Panc1 (cell line): ENCODE data around the gene SLC66A1. TPM values are rescaled to one million over a fixed set of nuclear protein-coding genes. Genes with fewer than 3 reads are reported as not detected.

Experiments
- ATAC-seq: fragments of 200-7000 bp; cut with Tn5 transposase; 2 replicates; pipeline ENCODE4 v1.9.1; 2020; ENCODE audit warnings: mild to moderate bottlenecking, moderate library complexity
- BruUV-seq: library from RNA; stranded (reverse); fragments of 400-500 nt; replicated peaks from 2 replicates; lab custom pipeline; 2021; lab: Mats Ljungman, UMichigan
- CTCF ChIA-PET: fragments of 300-600 bp; sonication (Branson Sonifier 250); formaldehyde crosslinking; loops from one replicate; lab custom pipeline; 2022; ENCODE audit warnings: antibody characterized with exemption; lab: Charles Lee
- POLR2A ChIA-PET: fragments of 300-600 bp; sonication (Branson Sonifier 250); formaldehyde crosslinking; loops from one replicate; lab custom pipeline; 2022; ENCODE audit warnings: antibody characterized with exemption; lab: Charles Lee
- DNase-seq: peaks from one replicate; pipeline ENCODE4 v3.0.0-alpha.2; 2010; ENCODE audit warnings: low read depth, low spot score
- H3K27ac ChIP-seq: 2 replicates; pipeline ENCODE4 v1.5.1; 2011; ENCODE audit warnings: mild to moderate bottlenecking, low read length, inconsistent platforms
- H3K27me3 ChIP-seq: fragments of 200-500 bp; sonication (Bioruptor generic); 2 replicates; pipeline ENCODE4 v1.6.0; 2014; ENCODE audit warnings: low read length, inconsistent platforms; ENCODE audit not compliant: control insufficient read depth, insufficient read depth
- H3K36me3 ChIP-seq: fragments of 200-500 bp; sonication (Bioruptor generic); 2 replicates; pipeline ENCODE4 v1.5.1; 2014; ENCODE audit warnings: inconsistent platforms, mild to moderate bottlenecking, low read length, moderate library complexity; ENCODE audit not compliant: control insufficient read depth, insufficient read depth
- H3K4me1 ChIP-seq: 2 replicates; pipeline ENCODE4 v1.5.1; 2011; ENCODE audit warnings: inconsistent platforms, mild to moderate bottlenecking, low read length, moderate library complexity; ENCODE audit not compliant: control insufficient read depth, insufficient read depth
- H3K4me3 ChIP-seq, 2 experiments: 2 replicates each; pipeline ENCODE4 v1.5.1; 2011 to 2012; ENCODE audit warnings: low read depth in 2 of 2, low read length in 2 of 2, mild to moderate bottlenecking in 2 of 2, inconsistent platforms in 1 of 2, moderate library complexity in 1 of 2
- H3K9me3 ChIP-seq: fragments of 200-500 bp; sonication (Bioruptor generic); 2 replicates; pipeline ENCODE4 v1.5.1; 2014; ENCODE audit warnings: low read depth, mild to moderate bottlenecking, inconsistent platforms, low read length, moderate library complexity; ENCODE audit not compliant: control insufficient read depth, insufficient read depth
- CTCF ChIP-seq: fragments of 450-650 bp; IDR thresholded peaks from 2 replicates; pipeline ENCODE4 v1.5.1; 2017; ENCODE audit warnings: mild to moderate bottlenecking
- POLR2AphosphoS5 ChIP-seq: IDR thresholded peaks from 2 replicates; pipeline ENCODE4 v1.6.1; 2012; ENCODE audit warnings: mild to moderate bottlenecking, low read depth, low read length, moderate library complexity
- REST ChIP-seq, 2 experiments: IDR thresholded peaks; 2 replicates each; pipeline ENCODE4 v1.6.1; 2011 to 2012; ENCODE audit warnings: low read depth in 2 of 2, control low read depth in 1 of 2, low read length in 1 of 2, mild to moderate bottlenecking in 1 of 2, moderate library complexity in 1 of 2; ENCODE audit not compliant: insufficient read depth in 1 of 2
- SIN3A ChIP-seq: IDR thresholded peaks from 2 replicates; pipeline ENCODE4 v1.6.1; 2012; ENCODE audit warnings: low read depth, mild to moderate bottlenecking, low read length, moderate library complexity, borderline replicate concordance; ENCODE audit not compliant: insufficient read depth
- TCF7L2 ChIP-seq: IDR thresholded peaks from 2 replicates; pipeline ENCODE4 v1.6.1; 2011; ENCODE audit warnings: mild to moderate bottlenecking, low read depth, low read length, inconsistent platforms
- in situ Hi-C: cut with HindIII; loops from 2 replicates; pipeline ENCODE4 v1.10.0; 2016; ENCODE audit warnings: low sequenced_read_pairs, low pct_unique_long_range_greater_than_20kb
- intact Hi-C: fragments of 100-400 bp; cut with micrococcal nuclease; formaldehyde crosslinking; loops from one replicate; pipeline ENCODE4 v1.10.0; 2022; ENCODE audit not compliant: unreplicated experiment
- total RNA-seq: library from RNA; stranded (reverse); gene quantifications from one replicate; pipeline ENCODE4 v1.2.1, GENCODE V29; 2021; ENCODE audit not compliant: unreplicated experiment

The SLC66A1 gene
- total RNA-seq, 1 experiment from 2014 or later, result 42.0 TPM

- intact Hi-C loops, result no loop called here
- CTCF ChIA-PET, result interaction anchor here (0.6 kb wide), 1 partner anchor 389 kb away, joined by 6 read pairs; no protein-coding TSS in a partner anchor
Measured at GRCh38 chr1:19312782-19313635, 883 bp downstream of the SLC66A1 start.

GRCh38 chr1:19313636-19313959, 1.5 kb downstream of the SLC66A1 start:
- DNase-seq, result no peak
- no peaks in the 10 kb centered on the region for H3K36me3 ChIP-seq
- intact Hi-C loops (no loop called here), in situ Hi-C loops (no loop called here)
- peak overlapping the region; percentile 89; the same call in 1 of the 2 replicates for H3K27ac ChIP-seq
- POLR2A ChIA-PET, result no interaction called here
- peaks cover 18% of the 10 kb centered on the region for H3K4me1 ChIP-seq
- H3K27me3 ChIP-seq, result no peaks in the 10 kb centered on the region
- ATAC-seq, result no peak
- CTCF ChIA-PET, result interaction anchor here (0.6 kb wide), 1 partner anchor 389 kb away, joined by 6 read pairs; no protein-coding TSS in a partner anchor
- H3K9me3 ChIP-seq, result no peaks in the 10 kb centered on the region
- TSS peak; percentile 78 for BruUV-seq
- H3K4me3 ChIP-seq, result peak overlapping the region; percentile 80 to 82
- TF ChIP-seq CTCF (no peak), TCF7L2 (no peak), SIN3A (no peak), POLR2AphosphoS5 (no peak)

More at GRCh38 chr1:19312782-19313635, 883 bp downstream of the SLC66A1 start:
- Histone ChIP-seq H3K27ac (peak overlapping the region; percentile 89), H3K27me3 (no peaks in the 10 kb centered on the region), H3K4me1 (peaks cover 18% of the 10 kb centered on the region), H3K36me3 (no peaks in the 10 kb centered on the region), H3K9me3 (no peaks in the 10 kb centered on the region), H3K4me3 (peak overlapping the region; percentile 80 to 82)
- ATAC-seq (no peak; the same call in 1 of the 2 replicates), DNase-seq (no peak)
- BruUV-seq, result no TSS peak
- in situ Hi-C loops, result no loop called here
- no peak for TF ChIP-seq TCF7L2
- no peak for TF ChIP-seq POLR2AphosphoS5
- TF ChIP-seq SIN3A, result no peak
- TF ChIP-seq REST (IDR thresholded peaks at IDR 0.05; ENCODE audit: insufficient read depth in 1 of 2, low read depth in 2 of 2, low read length in 1 of 2), result no peak
- no peak for TF ChIP-seq CTCF
- POLR2A ChIA-PET, result interaction anchor here (0.5 kb wide), 1 partner anchor 9 kb away, joined by 11 read pairs; no protein-coding TSS in a partner anchor
